ENCODE data around the gene UGT1A4. TPM values are rescaled to one million over a fixed set of nuclear protein-coding genes. Genes with fewer than 3 reads are reported as not detected.

Gene UGT1A4
- polyA plus RNA-seq (2013, experiment 1 of 2; ENCODE audit: insufficient read length) = not detected
- not detected for polyA plus RNA-seq (2013, experiment 2 of 2; ENCODE audit: insufficient read length)

DNA sequence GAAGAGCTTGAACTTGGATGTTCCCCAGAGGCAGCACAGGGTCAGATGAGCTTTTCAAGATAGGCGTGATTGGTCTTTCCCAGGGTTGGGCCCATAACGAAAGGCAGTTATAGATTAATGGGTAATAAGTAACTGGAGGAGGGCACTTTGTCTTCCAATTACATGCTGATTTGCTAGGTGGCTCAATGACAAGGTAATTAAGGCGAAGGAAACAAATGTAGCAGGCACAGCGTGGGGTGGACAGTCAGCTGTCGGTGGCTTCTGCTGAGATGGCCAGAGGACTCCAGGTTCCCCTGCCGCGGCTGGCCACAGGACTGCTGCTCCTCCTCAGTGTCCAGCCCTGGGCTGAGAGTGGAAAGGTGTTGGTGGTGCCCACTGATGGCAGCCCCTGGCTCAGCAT lies at the start of gene UGT1A4:
Gene UGT1A4 (plus strand): TSS at position 185 of the 400 bp plus-strand sequence. CDS start 85 bp downstream, at position 270.
- DNase-seq = no peak

DNA sequence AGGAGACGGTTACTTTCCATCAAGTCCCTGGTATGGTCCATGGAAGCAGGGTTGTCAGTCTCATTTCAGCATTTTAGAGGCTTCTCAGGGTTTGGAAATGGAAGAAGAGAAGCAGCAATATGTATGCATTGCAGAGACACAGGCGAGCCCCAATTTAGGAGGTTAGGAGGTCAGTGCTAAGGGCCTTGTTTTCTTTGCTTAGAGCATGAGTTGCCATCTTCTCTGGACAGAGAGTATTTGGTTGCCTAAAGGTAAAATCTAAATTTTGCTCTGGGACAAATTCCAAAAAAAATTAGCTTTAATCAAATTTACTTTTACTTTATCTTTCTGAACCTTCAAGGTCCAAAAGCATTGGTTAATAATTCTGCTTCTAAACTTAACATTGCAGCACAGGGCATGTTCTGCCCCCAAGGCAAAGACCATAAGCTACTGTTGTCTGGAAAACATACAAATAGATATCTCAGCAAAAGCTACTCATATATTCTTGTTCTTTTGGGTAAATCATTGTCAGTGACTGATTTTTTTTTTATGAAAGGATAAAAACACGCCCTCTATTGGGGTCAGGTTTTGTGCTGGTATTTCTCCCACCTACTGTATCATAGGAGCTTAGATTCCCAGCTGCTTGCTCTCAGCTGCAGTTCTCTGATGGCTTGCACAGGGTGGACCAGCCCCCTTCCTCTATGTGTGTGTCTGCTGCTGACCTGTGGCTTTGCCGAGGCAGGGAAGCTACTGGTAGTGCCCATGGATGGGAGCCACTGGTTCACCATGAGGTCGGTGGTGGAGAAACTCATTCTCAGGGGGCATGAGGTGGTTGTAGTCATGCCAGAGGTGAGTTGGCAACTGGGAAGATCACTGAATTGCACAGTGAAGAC lies 47.0 kb upstream of the UGT1A4 start, which contains the start of gene UGT1A9:
Gene UGT1A9 (plus strand): TSS at position 609 of the 872 bp plus-strand sequence. CDS start 37 bp downstream, at position 646.
- no peak for DNase-seq

DNA sequence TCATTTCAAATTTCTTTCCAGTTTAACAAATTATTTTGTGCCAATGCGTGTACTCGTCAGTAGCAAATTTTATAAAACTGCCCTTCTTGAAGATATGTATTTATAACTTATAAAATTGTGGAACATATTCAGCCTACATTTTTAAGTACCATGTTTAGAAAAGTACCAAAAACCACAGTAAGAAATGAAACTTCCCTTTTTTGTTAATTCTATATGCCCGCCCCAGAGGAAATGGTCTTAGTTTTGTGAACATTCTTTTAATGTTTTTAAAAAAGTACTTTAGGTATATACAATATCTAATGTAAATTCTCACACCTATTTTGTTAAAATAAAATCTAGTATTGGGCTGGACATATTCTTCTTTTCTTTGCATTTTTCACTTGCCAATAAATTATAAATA lies 45.6 kb upstream of the UGT1A4 start:
- no peak for DNase-seq

DNA sequence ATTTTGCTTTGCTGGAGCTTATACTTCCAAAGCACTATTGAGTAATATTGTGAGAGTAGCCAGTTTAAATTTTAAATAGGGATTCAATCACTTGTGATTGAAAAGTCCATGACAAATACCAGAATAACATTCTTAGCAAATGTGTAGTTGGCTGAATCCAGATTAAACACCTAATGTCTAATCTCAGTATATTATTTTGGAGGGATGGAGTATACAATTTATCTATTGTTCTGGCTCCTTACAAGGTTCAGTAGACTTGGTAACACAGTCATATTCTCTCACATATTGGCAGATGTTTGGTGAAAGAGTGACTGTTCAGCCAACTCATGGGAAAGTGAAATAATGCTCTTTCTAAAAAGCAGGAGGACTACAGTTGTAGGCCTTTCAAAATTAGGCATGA lies 44.6 kb upstream of the UGT1A4 start:
- DNase-seq = no peak

DNA sequence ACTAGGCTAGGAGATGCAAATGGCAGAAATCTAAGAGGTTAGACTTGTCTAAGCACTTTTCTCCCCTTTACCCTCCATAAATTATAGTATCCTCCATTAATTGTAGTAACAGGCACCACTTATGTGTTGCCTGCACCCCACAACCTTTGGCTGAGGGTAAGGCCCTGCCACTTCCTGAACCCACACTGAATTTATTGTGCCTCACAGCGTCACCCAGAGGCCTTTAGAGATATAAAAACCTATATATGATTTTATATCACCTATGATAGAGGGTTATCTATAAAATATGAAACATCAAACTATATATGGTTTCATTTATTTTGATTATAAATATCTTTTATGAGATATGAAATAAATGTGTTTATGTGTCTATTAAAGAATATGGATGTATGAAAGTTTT lies 44.2 kb upstream of the UGT1A4 start:
- no peak for DNase-seq

DNA sequence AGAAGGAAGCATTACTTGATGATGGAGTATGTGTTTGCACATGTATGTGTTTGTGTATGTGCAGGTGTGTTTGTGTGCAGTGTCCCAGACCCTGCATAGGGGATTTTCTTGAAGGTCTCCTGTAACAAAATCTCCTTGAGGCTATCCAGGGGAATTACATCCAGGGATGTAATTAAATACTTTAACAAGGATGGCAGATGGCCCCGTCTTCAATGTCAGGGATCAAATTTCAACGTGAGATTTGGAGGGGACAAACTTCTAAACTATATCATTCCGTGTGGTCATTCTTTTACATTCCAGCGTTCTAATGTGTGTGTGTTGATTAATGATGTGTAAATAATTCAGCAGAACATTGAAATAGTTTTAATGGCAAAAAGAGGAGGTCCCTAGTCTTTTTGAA lies 43.5 kb upstream of the UGT1A4 start:
- DNase-seq = no peak

DNA sequence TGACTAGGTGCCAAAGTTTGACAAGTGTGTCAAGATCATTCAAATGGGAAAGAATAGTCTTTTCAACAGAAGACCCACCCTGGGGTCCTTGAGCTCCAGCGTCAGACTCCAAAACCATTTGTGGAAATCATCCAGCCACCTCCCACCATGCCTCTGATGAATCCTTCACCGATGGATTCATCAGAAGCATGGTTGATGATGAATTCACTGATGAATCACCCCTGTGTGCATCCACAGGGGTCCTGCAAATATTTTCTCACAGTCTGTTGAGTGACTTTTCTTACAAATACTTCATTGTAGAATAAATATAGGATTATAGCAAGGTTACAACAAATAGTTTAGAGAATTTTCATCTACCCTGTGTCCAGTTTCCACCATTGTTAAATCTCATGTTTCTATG lies 42.5 kb upstream of the UGT1A4 start:
- no peak for DNase-seq

DNA sequence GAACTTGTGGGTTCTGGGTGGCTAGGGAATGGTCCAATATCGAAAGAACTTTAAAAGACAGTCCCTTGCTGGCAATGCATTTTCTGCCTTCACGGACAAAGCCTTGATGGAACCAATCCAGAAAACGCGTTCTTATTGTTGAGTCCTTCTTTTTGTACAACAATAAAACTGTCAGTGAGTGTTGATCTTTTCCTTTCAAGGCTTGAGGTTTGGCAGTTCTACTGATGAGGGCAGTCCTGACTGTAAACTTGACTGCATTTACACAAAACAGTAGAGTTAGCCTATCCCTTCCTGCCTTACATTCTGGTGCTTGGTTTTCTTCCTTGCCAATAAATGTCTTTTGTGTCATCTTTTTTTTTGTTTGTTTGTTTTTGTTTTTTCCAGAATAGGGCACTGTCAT lies 39.3 kb upstream of the UGT1A4 start:
- DNase-seq = no peak

DNA sequence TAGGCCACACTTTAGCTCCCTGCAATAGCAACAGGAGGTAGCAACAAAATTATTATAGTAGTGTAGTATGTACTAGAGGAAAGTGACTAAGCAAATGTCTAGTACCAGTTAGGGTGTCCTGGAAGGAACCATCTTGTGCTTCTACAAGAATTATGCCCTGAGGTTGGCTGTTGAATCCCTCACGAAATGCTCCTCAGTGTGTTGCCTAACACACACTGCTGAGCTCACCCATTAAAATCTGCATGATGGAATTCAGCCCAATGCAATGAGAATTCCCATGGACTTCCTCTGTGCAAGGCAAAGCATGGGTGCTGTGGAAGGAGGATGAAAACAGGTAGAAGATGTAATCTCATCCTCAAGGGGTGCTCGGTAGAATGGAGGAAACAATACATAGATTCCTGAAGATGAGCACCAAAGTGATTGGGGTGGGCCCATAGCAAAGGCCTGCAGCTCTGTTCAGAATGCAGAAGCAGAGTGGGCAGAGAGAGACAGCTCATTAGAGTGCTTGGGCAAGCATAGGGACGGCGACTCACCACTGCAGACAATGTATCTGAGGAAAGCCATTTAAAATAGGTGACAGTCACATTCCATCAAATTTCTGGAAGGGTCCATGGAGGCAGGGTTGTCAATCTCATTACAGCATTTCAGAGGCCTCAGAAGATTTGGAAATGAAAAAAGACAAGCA lies 38.0 kb upstream of the UGT1A4 start:
- no peak for DNase-seq

DNA sequence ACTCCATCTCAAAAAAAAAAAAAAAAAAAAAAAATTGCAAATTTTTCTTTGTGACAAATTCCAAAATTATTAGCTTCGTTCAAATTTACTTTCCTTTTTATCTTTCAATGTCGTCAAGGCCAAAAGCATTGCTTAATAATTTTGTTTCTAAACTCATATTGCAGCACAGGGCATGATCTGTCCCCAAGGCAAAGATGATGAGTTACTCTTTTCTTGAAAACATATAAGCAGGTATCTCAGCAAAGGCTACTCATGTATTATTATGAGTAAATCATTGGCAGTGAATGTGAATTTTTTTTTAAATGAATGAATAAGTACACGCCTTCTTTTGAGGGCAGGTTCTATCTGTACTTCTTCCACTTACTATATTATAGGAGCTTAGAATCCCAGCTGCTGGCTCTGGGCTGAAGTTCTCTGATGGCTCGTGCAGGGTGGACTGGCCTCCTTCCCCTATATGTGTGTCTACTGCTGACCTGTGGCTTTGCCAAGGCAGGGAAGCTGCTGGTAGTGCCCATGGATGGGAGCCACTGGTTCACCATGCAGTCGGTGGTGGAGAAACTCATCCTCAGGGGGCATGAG lies 36.9 kb upstream of the UGT1A4 start, which contains the start of gene UGT1A7:
Gene UGT1A7 (plus strand): TSS at position 381 of the 579 bp plus-strand sequence. CDS start 37 bp downstream, at position 418.
- no peak for DNase-seq

DNA sequence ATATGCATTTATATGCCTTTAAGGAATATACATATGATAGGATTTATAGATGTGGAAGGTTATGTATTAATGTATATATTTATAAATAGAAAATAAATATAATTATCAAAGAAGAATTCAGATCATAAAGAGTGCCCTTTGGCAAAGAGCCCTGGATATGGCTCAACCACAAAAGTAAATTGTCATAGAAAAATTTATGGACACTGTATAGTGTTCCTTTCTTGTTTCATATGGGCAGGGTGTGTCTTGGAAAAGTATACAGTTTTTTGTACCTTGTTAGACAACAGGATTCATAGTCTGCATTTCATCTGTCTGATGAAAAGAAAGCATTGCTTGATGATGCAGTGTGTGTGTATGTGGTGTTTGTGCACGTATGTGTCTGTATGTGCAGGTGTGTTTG lies 33.9 kb upstream of the UGT1A4 start:
- DNase-seq = no peak

DNA sequence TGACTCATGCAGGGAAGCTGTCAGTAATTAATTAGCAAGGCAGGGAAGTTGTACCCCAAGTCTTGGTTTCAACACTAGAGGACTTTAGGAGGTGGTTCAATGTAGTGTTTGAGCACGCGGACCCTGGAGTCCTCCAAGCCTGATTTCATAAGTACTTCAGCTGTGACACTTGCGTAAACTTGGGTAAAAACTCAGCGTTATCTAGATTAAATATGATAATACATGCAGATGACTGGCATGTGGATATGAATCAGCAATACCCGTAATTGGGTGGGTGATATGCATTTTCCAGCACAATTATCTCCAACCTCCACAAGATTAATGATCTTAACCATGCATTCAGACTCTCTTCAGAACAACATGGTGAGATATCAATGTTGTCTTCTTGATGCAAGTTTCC lies 31.6 kb upstream of the UGT1A4 start:
- no peak for DNase-seq

DNA sequence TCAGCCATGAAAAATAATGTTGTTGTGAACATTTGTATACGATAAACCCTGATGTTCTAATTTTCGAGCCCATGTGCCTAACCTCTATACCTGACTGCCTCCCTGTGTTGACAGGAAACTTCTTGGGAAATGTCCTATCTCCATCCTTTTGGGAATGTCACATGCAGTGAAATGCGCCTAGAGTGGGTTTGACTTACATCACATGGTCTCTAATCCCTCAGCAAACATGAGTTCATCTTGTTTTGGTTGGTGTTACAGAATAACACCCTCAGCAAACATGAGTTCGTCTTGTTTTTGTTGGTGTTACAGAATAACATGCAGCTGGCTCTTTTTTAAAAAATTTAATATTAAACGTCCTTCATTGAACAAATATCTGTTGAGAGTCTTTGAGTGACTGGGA lies 30.2 kb upstream of the UGT1A4 start:
- no peak for DNase-seq

DNA sequence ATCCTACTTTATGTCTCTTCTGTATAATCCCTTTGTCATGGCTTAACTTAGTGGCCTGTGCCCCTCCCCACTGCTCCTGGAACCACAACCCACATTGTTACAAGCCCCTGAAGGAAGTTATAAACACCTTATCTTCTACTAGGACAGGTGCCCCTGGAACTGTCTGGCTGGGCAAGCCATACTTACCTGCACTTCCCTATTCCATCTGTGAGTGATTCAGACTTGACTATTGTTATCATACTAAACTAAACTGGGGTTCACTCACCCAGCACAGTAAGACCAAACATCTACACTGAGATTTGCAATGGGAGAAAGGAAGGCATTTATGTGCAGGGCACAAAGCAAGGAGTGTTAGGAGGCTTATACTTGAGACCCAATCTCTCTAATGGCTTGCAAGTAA lies 29.5 kb upstream of the UGT1A4 start:
- DNase-seq = no peak

DNA sequence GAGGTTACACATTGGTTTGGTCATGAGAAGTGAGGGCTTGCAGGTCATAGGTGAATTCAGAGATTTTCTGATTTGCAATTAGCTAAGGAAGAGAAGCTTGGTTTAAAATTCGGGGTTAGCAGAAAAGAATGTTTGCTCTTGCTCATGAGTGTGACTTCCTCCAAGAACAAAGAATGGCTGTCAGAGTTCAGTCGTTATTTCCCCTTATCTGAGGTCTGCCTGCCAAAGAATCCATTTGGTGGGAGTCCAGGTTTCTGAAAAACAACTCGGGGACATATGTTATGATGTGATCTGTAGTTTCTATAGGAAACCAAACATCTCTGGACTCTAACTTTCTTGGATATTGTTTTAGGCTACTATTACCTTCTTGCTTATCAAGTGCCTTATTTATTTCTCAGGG lies 29.0 kb upstream of the UGT1A4 start:
- DNase-seq = no peak

DNA sequence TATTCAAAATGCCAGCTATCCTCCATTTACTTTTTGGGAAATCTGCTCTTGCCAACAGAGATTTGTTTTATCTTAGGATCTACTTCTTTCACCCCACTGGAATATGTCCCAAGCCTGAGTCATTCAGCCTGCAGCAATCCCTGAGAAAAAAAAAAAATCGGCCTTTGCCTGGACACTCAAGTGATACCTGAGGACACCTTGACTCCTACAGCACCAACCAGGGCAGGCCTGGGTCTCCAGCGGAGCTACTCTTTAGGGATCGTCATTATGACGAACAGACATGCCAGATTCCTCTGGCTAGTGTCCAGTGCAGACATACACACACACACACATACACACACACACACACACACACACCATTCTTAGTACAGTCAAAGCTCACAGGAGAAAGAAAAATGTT lies 28.1 kb upstream of the UGT1A4 start:
- no peak for DNase-seq

DNA sequence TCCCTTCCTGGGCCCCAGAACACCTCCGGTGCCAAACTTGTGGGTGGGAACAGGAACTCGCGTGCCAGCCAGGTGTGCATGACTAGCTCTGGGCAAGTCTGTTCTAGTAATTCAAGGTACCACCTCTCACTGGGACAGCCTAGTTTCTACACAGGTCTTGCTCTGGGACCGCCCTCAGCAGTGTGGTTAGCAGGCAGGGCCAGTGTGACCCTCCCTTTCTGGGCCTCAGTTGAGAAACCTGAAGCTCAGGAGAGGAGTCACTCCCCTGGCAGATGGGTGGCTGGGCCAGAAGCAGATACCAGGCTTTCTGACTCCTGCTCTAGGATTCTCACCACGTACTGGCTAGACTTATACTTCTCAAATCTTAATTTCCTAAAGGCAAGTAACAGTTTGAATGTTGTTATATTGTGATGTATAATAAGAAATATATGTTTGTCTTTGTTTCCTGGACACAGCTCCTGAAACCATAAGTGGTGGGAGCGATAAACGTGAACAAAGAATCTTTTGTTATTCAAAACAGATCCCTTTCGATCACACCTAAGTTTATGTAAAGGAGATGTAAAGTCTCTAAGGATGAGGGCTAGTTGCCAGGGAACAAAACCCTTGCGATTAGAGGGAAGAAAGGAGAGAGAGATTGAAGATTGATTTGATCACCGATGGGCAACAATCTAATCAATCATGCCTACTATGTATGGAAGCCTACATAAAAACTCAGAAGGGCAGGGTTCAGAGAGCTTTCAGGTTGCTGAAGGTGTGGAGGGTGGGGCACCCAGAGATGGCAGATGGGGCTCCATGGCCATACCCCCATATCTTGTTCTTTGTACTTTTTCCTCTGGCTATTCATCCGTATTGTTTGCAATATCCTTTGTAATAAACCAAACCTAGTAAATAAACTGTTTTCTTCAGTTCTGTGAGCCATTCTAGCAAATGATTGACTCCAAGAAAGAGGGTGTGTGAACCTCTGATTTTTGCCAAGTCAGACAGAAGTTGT lies 26.8 kb upstream of the UGT1A4 start:
- DNase-seq = no peak

DNA sequence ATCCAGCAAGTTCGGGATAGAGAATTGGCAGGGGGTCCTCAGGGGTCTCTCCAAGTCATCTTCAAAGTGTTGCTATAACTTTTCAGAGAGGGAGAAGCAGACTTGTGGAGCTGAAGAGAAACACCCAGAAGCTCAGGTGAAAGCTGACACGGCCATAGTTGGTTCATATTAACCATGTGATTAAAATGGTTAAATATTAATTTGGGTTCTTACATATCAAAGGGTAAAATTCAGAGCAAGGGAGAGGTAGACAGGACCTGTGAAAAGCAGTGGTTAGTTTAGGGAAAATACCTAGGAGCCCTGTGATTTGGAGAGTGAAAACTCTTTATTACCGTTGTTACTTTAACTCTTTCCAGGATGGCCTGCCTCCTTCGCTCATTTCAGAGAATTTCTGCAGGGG lies 25.9 kb upstream of the UGT1A4 start, which contains the start of gene UGT1A6:
Gene UGT1A6 (plus strand): TSS at position 243 of the 400 bp plus-strand sequence. CDS start 115 bp downstream, at position 358.
- no peak for DNase-seq

DNA sequence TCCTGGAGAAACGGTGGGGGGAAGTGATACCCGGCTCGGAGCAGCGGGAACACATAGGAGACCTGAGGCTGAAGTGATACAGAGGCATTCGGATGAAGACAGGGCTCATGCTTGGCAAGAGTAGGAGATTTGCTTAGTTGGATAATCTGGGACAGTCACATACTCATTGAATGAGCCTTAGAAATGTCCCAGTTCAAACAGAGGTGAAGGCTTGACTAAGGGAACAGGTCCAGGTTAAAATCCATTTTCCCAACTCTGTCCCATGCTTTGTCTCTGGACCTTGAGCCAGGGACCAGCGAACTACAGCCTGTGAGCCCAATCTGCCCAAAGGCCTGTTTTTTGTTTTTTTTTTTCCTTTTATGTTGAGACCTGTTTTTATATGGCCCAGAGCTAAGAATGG lies 24.6 kb upstream of the UGT1A4 start:
- DNase-seq = no peak

DNA sequence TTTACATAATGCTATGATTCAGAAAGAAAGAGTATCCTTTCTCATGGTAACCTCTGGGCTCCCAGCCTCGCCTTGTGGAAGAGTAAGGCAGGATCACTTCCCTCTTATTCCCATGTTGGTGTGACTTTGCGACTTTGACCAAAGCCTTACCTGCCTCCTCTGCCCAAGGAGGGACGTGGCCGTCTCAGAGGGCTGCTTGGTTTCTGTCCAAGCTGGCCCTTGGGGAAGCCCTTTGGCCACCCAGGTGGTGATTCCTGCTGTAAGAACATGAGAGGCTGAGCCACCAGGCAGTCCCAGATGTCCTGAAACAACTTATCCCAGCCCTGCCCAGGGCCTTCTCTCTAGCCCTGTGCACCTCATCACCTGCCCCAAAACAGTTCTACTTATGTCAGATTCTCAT lies 19.8 kb upstream of the UGT1A4 start:
- no peak for DNase-seq

DNA sequence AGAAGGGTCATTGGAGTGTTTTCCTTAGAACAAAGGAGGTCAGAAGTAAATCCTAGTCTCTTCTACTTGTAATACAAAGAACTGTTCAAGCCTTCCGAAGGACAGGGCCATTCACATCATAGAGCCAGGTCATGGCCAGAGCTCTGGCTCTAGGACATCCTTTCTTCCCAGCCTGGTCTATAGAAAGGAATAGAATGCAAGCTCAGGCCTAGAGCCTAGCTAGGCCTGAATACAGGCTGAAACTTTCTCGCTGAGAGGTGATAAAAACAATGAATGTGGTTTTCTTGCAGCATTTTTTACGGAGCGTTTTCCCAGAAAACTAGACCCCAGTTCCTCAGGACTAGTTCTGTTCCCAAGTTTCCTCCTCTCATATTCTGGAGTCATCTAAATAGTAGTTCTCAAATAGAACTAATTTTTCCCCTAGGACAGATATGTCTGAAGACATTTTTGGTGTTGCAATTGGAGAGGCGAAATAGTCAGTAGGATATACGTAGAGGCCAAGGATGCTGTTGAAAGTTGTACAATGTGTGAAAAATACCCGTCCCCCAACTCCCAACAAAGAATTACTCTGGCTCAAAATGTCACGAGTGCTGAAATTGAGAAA lies 19.0 kb upstream of the UGT1A4 start:
- no peak for DNase-seq

Measured in fibroblast of skin of abdomen (primary cell).